Measurements from ENCODE around the gene TWSG1. TPM values are rescaled to one million over a fixed set of nuclear protein-coding genes. Genes with fewer than 3 reads are reported as not detected.

The TWSG1 gene
- total RNA-seq, 3 donors from 2014 or later = 6.1 to 8.2 (median 7.6) TPM

DNA sequence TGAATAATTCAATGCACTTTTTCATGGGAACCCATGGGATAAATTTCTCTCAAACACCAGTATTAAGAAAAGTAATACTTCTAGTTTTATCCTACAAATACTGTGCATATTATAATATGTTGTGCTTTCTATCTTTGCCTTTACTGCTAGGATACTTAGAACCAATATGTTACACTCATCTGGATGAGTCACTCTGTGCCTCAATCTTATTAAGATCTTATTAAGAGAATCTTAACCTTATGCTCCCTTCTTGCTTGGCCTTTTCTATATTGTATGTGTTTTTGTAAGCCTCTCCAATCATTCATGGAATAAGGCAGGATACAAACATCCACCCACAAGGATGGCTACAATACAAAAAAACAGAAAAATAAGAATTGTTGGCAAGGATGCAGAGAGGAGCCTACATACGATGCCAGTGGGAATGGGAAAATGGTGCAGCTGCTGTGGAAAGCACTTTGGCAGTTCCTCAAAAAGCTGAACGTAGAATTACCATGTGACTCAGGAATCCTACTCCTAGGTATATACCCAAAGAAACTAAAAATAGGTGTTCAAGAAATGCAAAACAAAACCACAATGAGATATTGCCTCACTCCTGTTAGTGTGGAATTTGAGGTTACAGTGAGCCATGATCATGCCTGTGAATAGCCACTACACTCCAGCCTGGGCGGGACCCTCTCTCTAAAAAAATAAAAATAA, 10.7 kb upstream of the TWSG1 start:
- Mint-ChIP-seq H3K4me3 (no peak overlapping the region), H3K4me1 (ENCODE audit: low read depth) (no peaks in the 10 kb centered on the region), H3K9me3 (peaks cover 8% of the 10 kb centered on the region), H3K36me3 (ENCODE audit: insufficient read depth) (no peaks in the 10 kb centered on the region), H3K27me3 (ENCODE audit: low read depth) (peaks cover 14% of the 10 kb centered on the region)
- ATAC-seq (no peak), DNase-seq (no peak)

DNA sequence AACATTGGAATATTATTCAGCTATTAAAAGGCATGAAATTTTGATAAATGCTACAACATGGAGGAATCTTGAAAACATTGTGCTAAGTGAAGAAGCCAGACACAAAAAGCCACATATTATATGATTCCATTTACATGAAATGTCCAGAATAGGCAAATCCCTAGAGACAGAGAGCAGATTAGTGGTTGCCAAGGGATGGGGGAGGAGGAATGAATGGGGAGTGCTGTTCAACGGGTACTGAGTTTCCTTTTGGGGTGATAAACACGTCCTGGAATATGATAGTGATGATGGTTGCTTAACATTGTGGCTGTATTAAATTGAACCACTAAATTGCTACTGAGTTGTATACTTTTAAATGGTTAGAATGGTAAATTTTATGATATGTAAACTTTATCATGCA, 8.9 kb upstream of the TWSG1 start:
- no peak for DNase-seq
- no peaks in the 10 kb centered on the region for H3K9me3 Mint-ChIP-seq
- H3K4me1 Mint-ChIP-seq (ENCODE audit: low read depth) = no peaks in the 10 kb centered on the region
- ATAC-seq = no peak
- no peaks in the 10 kb centered on the region for H3K36me3 Mint-ChIP-seq (ENCODE audit: insufficient read depth)
- H3K4me3 Mint-ChIP-seq = no peak overlapping the region
- peaks cover 19% of the 10 kb centered on the region for H3K27me3 Mint-ChIP-seq (ENCODE audit: low read depth)

DNA sequence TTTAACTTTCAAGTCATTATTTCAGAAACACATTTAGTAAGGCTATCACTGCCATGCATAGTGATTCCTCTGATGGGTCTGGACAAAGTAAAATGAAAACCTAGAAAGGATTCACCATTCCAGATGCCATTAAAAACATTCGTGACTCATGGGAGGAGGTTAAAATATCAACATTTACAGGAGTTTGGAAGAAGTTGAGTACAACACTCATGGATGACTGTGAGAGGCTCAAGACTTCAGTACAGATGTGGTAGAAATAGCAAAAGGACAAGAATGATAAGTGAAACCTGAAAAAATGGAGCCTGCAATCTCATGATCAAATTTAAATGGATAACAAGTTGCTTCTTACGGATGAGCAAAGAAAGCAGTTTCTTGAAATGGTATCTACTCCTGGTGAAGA, 5.8 kb upstream of the TWSG1 start:
- H3K4me1 Mint-ChIP-seq (ENCODE audit: low read depth) = peaks cover 2% of the 10 kb centered on the region
- peaks cover 5% of the 10 kb centered on the region for H3K27me3 Mint-ChIP-seq (ENCODE audit: low read depth)
- ATAC-seq (no peak), DNase-seq (no peak)
- H3K9me3 Mint-ChIP-seq = no peaks in the 10 kb centered on the region
- H3K36me3 Mint-ChIP-seq (ENCODE audit: insufficient read depth) = no peaks in the 10 kb centered on the region
- no peak overlapping the region for H3K4me3 Mint-ChIP-seq

DNA sequence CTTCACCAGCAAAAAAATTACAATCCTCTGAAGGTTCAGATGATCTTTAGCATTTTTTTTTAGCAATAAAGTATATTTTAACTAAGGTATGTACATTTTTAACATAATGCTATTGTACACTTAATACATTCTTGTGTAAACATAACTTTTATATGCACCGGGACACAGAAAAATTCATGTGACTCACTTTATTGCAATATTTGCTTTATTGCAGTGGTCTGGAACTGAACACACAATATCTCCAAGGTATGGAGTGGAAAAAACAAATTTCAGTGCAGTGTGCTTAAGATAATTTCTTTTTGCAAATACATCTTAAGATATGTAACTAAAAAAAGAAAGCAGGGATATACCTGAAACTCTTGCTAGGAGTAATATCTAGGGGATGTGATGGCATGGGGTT, 5.1 kb upstream of the TWSG1 start:
- Mint-ChIP-seq H3K4me3 (no peak overlapping the region), H3K9me3 (no peaks in the 10 kb centered on the region), H3K27me3 (ENCODE audit: low read depth) (peaks cover 5% of the 10 kb centered on the region), H3K4me1 (ENCODE audit: low read depth) (peaks cover 5% of the 10 kb centered on the region), H3K36me3 (ENCODE audit: insufficient read depth) (no peaks in the 10 kb centered on the region)
- ATAC-seq = no peak
- no peak for DNase-seq

DNA sequence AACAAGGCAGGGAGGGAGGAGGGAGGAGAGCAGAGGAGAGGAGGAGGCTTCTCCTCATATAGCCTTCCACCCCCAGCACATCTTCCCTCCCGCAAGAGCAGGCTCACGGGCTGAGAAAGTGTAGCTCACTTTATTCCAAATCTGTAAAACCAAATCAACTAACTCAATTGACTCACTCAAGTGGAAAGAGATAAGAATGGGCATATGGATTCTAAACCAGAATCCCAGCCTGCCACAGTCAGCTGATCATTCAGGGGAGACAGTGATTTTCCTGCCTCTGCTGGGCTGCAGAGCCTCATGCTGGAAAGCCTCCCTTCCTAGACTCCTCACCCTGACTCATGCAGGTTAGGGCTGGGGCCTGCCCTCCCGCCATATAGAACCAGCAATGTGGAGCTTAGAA, 4.2 kb upstream of the TWSG1 start:
- Mint-ChIP-seq H3K27me3 (ENCODE audit: low read depth) (peaks cover 5% of the 10 kb centered on the region), H3K9me3 (no peaks in the 10 kb centered on the region), H3K4me1 (ENCODE audit: low read depth) (peaks cover 8% of the 10 kb centered on the region), H3K4me3 (no peak overlapping the region), H3K36me3 (ENCODE audit: insufficient read depth) (no peaks in the 10 kb centered on the region)
- DNase-seq (no peak), ATAC-seq (no peak)

DNA sequence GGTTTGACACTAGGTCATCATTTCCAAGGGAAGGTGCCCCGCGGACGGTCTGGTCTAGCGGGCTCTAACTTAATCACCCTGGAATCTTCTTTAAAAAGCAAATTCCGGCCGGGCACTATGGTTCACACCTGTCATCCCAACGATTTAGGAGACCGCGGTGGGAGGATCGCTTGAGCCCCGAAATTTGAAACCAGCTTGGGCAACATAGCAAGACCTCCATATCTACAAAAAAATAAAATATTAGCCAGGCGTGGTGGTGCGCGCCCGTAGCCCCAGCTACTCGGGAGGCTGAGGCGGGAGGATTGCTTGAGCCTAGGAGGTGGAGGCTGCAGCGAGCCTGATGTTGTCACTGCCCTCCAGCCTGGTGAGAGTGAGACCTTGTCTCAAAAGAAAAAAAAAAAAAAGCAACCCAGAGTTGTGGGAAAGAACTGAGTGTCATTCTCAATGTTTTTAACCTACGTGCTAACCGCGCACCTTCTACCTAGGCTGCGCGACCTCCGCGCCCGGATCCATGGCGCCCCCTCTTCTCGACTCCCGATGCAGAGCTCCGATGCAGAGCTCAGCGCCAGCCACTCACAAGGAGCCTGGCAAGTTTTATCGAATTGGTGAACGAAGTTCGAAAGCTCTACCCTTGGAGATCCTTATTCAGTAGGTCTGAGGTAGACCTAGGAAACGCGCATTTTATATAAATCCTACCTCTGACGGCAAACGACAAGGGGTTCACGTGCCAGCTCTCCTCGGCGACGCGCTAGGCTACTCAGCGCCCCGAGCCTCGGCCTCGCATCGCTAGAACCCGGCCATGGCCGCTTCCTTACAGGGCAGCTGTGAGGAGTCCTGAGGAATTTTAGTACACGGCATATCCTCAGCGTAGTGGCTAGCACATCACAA, 888 bp upstream of the TWSG1 start:
- Mint-ChIP-seq H3K4me1 (ENCODE audit: low read depth) (peaks cover 18% of the 10 kb centered on the region), H3K36me3 (ENCODE audit: insufficient read depth) (no peaks in the 10 kb centered on the region), H3K4me3 (peak overlapping the region; percentile 88), H3K9me3 (no peaks in the 10 kb centered on the region), H3K27me3 (ENCODE audit: low read depth) (peaks cover 5% of the 10 kb centered on the region)
- ATAC-seq (peak; percentile 25 to 34), DNase-seq (peak; percentile 19)

DNA sequence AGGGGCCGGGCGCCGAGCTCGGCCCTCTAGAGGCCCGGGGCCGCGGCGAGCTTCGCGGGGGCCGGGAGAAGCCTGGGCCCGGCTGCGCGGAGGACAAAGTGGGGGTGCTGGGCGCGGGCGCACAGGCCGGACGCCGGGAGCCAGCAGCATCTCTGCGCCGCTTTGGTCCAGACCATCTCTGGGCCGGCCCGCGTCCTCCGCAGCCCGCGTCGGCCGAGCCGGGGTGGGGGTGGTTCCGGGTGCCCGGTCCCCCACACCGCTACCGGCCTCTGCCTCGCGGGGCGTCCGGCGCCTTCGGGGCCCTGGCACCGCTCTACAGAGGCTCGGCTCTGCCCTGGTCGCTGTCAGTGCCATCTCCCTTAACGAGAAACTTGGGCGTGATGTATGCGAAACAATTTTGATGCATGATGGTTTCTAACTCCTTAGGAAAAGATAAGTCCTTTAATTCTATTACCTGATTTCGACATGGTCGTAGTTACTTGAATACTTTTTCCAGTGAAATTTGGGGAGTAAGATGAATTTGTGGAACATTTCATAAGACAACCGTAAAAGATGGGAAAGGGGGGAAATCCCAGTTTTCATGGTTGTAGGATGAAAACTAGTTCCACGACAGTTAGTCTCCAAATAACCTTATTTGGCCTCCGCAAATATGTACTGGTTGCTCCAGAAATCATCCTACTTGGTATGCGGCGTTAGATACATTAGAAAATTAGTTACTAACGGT, 562 bp downstream of the TWSG1 start:
- Mint-ChIP-seq H3K4me3 (peak overlapping the region; percentile 88), H3K27me3 (ENCODE audit: low read depth) (peaks cover 5% of the 10 kb centered on the region), H3K36me3 (ENCODE audit: insufficient read depth) (peaks cover 2% of the 10 kb centered on the region), H3K9me3 (no peaks in the 10 kb centered on the region), H3K4me1 (ENCODE audit: low read depth) (peaks cover 18% of the 10 kb centered on the region)
- peak; percentile 48 to 60 for ATAC-seq
- peak; percentile 12 for DNase-seq

DNA sequence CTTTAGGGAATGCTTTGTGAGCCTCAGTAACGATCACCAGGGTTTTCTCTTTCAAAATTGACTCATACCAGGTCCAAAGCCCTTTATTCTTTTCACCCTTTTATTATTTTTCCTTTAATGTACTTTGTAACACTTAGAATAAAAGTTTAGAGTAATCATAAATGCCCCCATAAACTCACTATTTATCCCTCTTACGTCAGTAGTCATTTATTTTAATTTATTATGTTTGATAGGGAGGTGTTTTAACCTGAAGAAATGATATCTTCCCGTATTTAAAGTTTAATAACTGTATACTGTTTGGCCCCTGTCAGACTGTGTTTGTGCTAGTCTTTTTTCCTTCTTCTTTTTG, 1.1 kb downstream of the TWSG1 start:
- no peak for ATAC-seq
- H3K36me3 Mint-ChIP-seq (ENCODE audit: insufficient read depth) = peaks cover 6% of the 10 kb centered on the region
- peak overlapping the region; percentile 88 for H3K4me3 Mint-ChIP-seq
- no peaks in the 10 kb centered on the region for H3K9me3 Mint-ChIP-seq
- DNase-seq = no peak
- no peaks in the 10 kb centered on the region for H3K27me3 Mint-ChIP-seq (ENCODE audit: low read depth)
- H3K4me1 Mint-ChIP-seq (ENCODE audit: low read depth) = peaks cover 18% of the 10 kb centered on the region

DNA sequence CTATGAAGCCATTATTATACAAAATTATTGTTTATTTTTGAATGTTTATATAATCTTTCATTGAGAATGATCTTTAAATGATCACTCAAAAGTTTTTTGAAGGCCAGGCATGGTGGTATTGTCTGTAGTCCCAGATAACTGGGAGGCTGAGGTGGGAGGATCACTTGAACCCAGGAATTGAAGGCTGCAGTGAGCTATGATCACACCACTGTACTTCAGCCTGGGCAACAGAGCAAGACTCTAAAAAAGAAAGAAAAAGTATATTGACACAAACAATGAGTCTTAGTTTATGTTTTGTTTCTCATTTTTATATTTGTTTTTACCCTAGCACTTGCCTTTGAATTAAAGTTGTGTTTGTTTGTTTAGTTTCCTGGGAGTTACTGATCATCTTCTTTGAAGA, 2.3 kb downstream of the TWSG1 start:
- Mint-ChIP-seq H3K4me3 (no peak overlapping the region), H3K9me3 (no peaks in the 10 kb centered on the region)
- no peak for ATAC-seq

DNA sequence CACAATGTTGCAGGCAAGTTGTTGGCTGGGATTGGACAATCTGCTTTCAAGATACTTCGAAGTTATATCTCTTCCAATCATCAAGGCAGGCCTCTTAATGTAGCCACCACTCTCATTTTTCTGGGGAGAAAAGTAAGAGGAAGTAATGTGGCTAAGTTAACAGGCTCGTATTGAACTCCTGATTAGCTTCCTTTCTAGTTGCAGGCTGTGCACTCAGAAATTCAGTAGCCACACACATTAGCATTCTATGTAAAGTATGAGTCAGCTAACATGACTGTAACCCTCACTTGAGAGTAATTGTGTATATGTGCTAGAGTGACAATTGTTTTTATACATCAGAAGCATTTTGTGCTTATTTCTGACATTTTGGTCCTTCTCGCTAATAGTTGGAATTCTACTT, 3.3 kb downstream of the TWSG1 start:
- Mint-ChIP-seq H3K36me3 (ENCODE audit: insufficient read depth) (peaks cover 8% of the 10 kb centered on the region), H3K27me3 (ENCODE audit: low read depth) (no peaks in the 10 kb centered on the region), H3K4me1 (ENCODE audit: low read depth) (peaks cover 18% of the 10 kb centered on the region), H3K4me3 (no peak overlapping the region), H3K9me3 (no peaks in the 10 kb centered on the region)
- ATAC-seq (no peak), DNase-seq (no peak)

More for the DNA sequence above, 2.3 kb downstream of the TWSG1 start:
- peaks cover 18% of the 10 kb centered on the region for H3K4me1 Mint-ChIP-seq (ENCODE audit: low read depth)
- H3K36me3 Mint-ChIP-seq (ENCODE audit: insufficient read depth) = peaks cover 8% of the 10 kb centered on the region
- DNase-seq = no peak
- no peaks in the 10 kb centered on the region for H3K27me3 Mint-ChIP-seq (ENCODE audit: low read depth)

DNA sequence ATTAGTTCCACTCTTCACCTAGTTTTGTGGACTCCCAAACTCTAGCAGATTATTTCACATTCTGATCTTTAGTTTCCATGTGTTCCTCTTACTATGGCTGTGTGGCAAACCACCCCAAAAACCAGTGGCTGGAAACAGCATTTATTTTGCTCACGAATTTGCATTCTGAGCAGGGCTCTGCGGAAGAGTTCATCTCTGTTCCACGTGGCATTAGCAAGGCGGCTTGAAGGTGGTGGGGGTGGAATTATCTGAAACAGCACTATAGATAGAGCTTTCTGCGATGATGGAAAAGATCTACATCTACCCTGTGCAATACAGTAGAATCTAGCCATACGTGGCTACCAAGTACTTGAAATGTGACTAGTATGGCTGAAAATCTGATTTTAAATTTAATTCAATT, 5.9 kb downstream of the TWSG1 start:
- peaks cover 19% of the 10 kb centered on the region for H3K36me3 Mint-ChIP-seq (ENCODE audit: insufficient read depth)
- no peak overlapping the region for H3K4me3 Mint-ChIP-seq
- H3K27me3 Mint-ChIP-seq (ENCODE audit: low read depth) = no peaks in the 10 kb centered on the region
- peaks cover 10% of the 10 kb centered on the region for H3K4me1 Mint-ChIP-seq (ENCODE audit: low read depth)
- ATAC-seq = no peak
- H3K9me3 Mint-ChIP-seq = peaks cover 4% of the 10 kb centered on the region
- no peak for DNase-seq

DNA sequence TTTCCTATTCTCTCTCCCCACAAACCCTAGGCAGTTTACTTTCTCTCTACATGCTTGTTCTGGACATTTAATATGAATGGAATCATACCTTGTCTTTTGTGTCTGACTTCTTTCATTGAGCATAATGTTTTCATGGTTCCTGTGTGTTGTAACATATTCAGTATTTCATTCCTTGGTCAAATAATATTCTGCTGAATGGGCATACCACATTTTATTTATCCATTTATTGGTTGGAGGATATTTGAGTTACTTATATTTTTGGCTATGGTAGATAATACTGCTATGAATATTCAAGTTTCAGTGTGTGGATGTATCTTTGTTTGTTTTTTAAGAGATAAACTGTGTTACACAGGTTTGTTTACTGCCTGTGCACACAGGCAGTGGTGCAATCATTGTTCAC, 9.0 kb downstream of the TWSG1 start:
- no peak for ATAC-seq
- no peak overlapping the region for H3K4me3 Mint-ChIP-seq
- DNase-seq = no peak
- H3K9me3 Mint-ChIP-seq = peaks cover 4% of the 10 kb centered on the region
- no peaks in the 10 kb centered on the region for H3K27me3 Mint-ChIP-seq (ENCODE audit: low read depth)
- H3K36me3 Mint-ChIP-seq (ENCODE audit: insufficient read depth) = peaks cover 22% of the 10 kb centered on the region
- peaks cover 3% of the 10 kb centered on the region for H3K4me1 Mint-ChIP-seq (ENCODE audit: low read depth)

DNA sequence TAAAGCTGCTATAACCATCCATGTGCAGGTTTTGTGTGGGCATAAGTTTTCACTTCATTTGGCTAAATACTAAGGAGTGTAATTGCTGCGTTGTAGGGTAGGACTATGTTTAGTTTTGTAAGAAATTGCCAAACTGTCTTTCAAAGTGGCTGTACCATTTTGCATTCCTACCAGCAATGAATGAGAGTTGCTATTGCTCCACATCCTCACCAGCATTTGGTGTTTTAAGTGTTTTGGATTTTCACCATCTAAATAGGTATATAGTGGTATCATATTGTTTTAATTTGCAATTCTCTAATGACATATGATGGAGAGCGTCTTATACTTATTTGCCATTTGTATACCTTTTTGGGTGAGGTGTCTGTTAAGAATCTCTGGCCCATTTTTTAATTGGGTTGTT, 12.2 kb downstream of the TWSG1 start:
- DNase-seq (no peak), ATAC-seq (no peak)
- no peaks in the 10 kb centered on the region for H3K27me3 Mint-ChIP-seq (ENCODE audit: low read depth)
- peaks cover 4% of the 10 kb centered on the region for H3K9me3 Mint-ChIP-seq
- H3K4me1 Mint-ChIP-seq (ENCODE audit: low read depth) = peaks cover 3% of the 10 kb centered on the region
- H3K36me3 Mint-ChIP-seq (ENCODE audit: insufficient read depth) = peaks cover 15% of the 10 kb centered on the region
- no peak overlapping the region for H3K4me3 Mint-ChIP-seq

DNA sequence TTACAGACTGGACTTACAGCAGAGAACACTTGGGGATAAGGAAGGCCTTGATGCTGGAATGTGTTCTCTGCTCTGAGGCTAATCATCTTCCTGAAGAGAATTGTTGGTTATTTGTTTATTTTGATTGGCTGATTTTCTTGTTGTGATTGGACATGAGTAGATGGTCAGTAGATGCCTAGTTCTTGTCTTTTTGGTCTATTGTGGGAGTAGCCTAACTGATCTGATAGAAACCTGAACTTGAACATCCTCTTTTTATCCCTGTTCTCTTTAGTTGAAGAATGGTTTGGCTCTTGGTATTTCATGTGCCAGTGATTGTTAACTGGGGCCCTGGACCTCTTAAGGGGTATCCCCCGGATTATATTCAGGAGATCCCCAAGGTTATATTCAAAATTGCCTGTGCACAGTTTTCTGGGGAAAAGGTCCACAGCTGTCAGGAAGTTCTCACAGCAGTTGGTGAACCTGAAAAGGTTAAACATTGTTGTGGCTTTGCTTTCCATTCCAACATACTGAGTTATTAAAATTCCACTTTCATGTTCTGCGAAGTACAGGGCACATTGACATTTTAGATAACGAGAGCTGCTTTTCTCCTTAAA, 13.6 kb downstream of the TWSG1 start:
- Mint-ChIP-seq H3K4me3 (no peak overlapping the region), H3K27me3 (ENCODE audit: low read depth) (no peaks in the 10 kb centered on the region), H3K36me3 (ENCODE audit: insufficient read depth) (peaks cover 15% of the 10 kb centered on the region), H3K9me3 (peaks cover 4% of the 10 kb centered on the region), H3K4me1 (ENCODE audit: low read depth) (peaks cover 3% of the 10 kb centered on the region)
- DNase-seq = no peak
- no peak for ATAC-seq
